Activated T-cell treated with anti-CD3 and anti-CD28 coated beads, Interleukin-2, amount 50 U/mL, for 1 hour (primary cell): Measurements from ENCODE around the gene KRT75.
"Not testable (repeated sequence)": the region's sequence is repeated elsewhere in the genome, so short reads cannot be mapped to it uniquely, and the experiment has no call there.

Experiments
- DNase-seq: peaks from one replicate; pipeline ENCODE4 v3.0.0-alpha.2; 2020

Gene KRT75

DNA sequence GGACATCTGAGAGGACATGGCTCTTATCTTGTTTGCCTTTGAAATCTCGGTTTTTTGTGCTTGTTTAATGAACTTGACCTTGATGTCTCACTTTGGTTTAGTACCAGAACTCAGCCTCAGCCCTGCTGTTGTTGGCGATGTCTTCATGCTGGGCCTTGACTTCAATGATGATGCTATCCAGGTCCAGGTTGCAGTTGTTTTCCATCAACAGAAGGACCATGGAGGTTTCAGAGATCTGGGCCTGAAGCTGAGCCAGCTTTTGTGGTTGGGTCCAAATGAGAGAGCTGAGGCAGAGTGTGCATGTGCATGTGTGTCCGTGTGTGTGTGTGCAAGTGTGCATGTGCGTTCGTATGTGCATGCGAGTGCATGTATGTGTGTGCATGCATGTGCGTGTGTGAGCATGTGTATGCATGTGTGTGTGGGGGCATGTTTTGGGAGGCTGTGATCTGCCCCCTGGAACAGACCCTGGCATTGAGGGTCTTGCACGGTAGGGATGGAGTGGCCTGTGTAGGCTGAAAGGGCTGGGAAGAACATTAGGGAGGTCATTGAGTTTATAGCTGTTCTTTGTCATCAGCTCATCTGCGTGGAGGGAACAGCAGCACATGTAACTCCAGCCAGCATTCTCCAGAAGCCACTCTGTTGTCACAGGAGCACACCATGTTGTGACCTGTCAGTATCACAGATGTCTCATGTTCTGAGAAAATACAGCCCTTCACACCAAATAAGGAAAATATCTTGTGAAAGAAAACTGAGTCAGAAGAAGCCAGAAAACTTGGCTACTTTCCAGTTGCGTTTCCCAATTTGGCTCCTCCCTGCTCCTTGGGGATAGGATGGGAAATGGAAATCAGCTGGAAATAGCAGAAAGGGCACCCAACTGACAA is 18.1 kb downstream of the KRT75 start:
- DNase-seq: no peak

DNA sequence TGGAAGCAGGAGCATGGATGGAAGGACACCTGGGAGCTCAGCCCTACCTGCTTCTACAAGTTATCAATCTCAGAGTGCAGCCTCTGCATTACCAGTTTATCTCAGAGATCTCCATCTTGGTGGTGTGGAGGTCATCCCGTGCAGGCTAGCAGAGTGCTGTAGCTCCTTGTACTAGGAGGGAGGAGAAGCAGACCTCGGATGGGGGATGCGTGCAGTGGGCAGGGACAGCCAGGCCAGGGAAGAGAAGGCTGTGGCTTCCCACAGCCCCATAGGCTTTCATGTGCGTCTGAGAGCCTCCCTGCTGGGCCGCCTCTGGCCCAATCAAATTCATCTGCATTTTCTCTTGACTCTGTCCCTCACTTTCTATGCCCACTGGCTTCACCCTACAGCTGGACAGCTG is 19.2 kb downstream of the KRT75 start:
- DNase-seq: no peak

GRCh38 chr12:52413782-52414345 is 20.3 kb downstream of the KRT75 start:
- no peak for DNase-seq

- no peak for DNase-seq
Observed at GRCh38 chr12:52413202-52413601, 21.0 kb downstream of the KRT75 start.

GRCh38 chr12:52411815-52412214 is 22.4 kb downstream of the KRT75 start:
- no peak for DNase-seq

DNA sequence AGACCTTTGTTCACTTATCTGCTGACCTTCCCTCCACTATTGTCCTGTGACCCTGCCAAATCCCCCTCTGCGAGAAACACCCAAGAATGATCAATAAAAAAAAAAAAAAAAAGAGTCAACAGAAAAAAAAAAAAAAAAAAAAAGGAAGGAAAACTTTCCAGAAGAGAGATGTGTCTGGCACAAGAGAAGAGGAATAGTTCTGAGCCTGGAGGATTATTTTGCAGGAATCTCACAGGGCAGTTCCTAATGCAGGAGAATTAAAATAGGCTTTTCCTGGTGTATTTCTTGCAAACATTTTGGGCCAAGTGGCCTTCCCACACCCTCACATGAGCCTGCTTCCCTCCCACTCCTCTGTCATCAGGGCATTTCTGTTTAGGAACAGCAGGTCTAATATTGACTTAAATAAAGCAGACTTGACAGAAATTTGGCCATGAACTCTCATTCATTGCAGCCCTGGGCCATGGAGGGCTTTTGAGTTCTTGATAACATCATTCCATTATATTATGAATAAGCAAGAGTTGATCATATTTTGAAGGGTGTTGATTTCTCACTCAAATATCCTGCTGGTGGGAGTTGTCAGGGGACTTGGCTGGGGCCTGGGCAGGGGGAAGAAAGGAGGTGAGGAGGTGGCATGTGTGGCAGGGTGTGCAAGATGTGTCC is 23.5 kb downstream of the KRT75 start:
- not testable (repeated sequence) for DNase-seq

- DNase-seq: no peak
Observed at GRCh38 chr12:52407918-52408317, 26.3 kb downstream of the KRT75 start.

- DNase-seq: no peak
Observed at GRCh38 chr12:52405922-52406385, 28.2 kb downstream of the KRT75 start, which contains the start of gene KRT82. TSS of gene KRT82 (minus strand) at chr12:52406335. CDS start at chr12:52406277, 58 bp downstream.

DNA sequence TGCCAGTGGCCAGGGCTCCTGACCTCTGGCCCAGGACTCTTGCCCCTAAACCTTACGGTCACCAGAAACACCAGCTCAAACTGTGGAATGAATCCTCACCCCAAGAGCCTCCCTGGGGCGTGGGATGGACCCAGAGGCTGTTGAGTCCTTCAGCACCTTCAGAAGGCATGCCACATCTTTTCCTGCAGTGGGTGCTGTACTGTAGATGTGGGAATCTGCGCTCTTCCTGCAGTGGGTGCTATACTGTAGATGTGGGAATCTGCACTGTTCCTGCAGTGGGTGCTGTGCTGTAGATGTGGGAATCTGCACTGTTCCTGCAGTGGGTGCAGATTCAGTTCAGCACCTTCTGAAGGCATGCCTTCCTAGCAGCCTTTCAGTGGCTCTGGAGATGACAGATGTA is 29.2 kb downstream of the KRT75 start:
- DNase-seq: no peak

GRCh38 chr12:52403561-52403960 is 30.6 kb downstream of the KRT75 start:
- no peak for DNase-seq

GRCh38 chr12:52402873-52403540 is 31.2 kb downstream of the KRT75 start:
- DNase-seq: no peak

DNA sequence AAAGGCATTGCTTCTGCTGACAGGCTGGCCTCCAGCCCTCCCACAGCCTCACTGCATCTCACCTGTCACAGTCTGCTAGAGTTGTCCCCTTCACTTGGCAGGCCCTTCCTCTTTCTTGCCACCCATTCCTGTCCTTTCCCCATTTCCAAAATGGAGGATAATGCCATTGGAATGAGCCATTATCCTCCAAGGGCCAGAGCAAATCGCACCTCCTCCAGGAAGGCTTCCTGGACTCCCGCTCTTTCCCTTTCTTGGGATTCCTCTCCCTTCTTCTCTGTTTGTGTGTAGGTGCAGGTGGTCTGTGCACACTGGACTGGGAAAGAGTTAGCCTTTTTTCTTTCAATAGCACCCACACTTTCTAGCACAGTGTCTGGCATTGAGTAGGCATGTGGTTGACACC is 31.8 kb downstream of the KRT75 start:
- no peak for DNase-seq

DNA sequence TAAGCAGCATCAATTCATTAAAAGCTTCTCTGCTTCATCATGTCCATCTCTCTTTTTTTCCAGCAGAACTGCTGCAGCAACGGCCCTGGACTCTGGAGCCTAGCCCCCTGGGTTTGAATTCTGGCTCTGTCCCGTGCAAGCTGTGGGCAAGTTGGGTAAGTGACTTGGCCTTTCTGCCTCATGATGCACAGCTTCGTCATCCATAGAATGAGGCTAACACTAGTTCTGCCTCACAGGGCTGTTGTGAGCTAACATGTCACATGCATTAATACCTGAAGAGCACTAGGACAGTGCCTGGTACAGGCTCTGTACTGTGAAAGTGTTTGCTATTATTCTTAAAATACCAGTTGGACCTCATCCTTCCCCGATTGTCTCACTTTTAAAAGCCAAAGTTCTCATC is 32.2 kb downstream of the KRT75 start:
- no peak for DNase-seq

DNA sequence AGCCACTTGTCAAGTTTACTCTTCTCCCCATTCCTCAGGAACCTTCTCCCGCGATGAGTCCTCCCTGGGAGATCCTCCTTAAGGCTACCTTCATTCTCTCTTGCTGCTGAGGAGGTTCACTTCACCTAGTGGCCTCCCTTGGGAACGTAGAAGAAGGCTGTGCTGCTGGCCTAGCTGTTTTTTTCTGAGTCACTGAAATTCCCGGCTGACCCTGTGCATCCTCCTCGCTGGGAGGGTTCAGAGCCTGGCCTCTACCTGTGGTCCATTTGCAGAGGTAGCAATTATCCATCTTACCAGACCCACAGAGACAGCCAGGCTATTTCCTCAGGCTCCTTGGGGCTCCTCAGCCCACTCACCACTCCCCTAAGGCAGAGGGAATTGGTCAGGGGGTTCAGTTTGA is 32.6 kb downstream of the KRT75 start:
- DNase-seq: no peak

DNA sequence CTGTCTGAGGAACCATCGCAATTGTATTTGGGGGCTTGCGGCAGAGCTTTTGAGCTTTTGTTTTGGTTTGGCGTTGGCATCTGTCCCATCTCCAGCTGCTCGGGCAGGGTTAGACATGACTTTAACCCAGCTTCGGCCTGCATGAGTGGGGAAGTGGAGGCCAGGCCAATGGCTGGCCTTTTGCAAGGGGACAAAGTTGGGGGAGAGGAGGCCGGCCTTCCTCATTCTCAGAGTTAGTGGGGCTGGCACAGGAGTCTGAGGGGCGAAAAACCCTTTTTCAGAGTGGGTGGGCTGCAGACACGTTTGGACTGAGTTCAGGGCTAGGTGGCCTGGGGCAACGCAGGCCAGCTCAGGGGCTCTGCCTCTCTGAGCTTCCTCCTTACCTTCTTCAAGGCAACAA is 33.3 kb downstream of the KRT75 start:
- DNase-seq: no peak

DNA sequence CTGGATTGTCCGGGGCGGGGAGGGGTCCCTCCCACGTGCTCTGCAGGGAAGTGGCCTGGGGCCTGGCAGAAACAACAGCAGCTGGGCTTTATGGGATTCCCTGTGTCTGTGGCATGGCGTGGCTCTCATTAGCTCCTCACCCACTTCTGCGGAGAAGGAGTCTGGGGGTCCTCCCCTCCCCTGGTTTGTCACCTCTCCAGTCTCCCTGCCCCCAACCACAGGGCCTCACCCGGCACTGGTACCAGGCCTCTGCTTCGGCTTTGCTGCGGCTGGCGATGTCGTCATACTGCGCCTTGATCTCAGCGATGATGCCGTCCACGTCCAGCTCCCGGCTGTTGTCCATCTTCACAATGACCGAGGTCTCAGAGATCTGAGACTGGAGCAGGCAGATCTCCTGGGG is 34.4 kb downstream of the KRT75 start:
- DNase-seq: no peak

- no peak for DNase-seq
Observed at GRCh38 chr12:52398176-52398575, 36.0 kb downstream of the KRT75 start.

GRCh38 chr12:52396656-52397055 is 37.5 kb downstream of the KRT75 start:
- no peak for DNase-seq

- DNase-seq: no peak
Observed at GRCh38 chr12:52395761-52396434, 38.3 kb downstream of the KRT75 start.

DNA sequence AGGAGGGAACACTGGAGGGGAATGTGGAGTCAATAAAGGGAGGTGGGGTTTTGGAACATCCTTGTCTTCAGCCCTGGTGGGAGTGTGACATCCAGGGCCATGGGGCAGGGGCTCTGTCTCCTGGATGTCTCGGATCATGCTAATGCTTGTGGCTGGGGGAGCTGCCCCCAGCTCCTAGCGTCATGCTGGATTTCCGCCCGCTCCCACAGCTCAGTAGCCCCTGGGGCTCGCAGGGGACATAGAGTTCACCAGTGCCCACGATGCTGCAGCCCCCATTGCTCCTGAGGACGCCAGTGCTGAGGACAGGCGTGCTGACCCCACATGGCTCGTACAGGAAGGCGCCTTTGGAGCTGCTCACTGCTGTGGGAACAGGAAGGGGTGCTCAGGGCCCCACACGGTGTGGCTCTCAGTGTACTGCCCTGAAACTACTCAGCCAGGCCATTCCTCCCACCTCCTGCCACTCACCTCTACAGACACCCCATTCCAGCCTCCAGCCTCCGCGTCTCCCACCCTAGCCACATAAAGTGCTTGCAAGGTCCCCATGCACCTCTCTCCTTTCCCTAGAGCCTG is 39.2 kb downstream of the KRT75 start:
- no peak for DNase-seq

DNA sequence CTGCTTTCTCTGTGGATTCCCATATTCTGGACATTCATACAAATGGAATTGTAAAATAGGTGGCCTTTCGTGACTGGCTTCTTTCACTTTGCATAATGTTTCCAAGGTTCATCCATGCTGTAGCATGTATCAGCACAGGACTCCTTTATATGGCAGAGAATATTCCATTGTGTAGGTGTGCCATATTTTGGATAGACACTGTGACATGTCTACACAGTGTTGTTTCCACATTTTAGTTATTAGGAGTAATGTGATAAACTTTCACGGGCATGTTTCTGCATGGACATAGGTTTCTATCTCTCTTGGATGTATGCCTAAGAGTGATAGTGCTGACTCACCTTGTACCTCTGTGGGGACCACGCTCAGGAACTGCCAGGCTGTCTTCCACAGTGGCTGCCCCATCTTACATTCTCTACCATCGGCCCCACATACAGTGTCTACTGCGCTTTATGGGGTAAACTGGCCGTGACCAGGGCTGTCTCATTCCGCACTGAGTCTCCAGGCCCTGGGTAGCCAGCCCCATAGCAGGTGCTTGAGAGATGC is 41.6 kb downstream of the KRT75 start:
- no peak for DNase-seq

DNA sequence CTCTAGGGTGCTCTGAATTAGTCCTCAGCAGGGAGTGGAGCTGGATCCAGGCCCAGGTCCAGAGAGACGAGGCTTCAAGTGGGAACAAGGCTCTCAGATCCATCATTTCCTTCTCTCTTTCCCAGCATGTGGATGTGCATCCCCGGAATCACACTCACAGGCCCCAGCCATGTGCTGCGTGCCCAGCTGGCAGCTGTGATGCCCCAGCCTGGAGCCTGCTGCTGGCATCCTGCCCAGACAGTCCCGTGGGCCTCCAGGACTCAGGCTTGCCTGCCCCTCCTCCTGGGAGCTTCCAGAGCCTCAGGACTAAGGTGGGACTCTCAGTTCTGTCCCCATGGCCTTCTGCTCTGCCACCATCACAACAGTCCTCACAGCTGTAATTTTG is 42.6 kb downstream of the KRT75 start:
- no peak for DNase-seq
